Measurements from ENCODE around the gene ZFP28.

DNA sequence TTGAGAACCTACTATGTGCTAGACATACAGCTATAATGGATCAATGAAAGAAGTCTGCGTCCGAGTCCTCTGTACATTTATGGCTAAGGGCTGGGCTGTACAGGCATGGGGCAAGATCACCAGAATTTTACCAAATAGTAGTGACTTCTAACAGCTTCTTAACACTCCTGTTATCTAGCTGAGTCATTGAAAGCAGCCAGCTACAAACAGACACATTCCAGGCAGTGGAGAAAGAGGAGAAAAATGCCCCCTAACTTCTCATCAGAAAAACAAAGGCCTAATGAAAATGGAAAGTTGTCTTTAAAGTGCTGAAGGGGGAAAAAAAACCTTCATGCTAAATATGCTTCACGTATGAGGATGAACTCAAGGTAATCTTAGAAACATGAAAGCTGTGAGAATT, 47.3 kb upstream of the ZFP28 start:
- TF ChIP-seq, protein P1, sequence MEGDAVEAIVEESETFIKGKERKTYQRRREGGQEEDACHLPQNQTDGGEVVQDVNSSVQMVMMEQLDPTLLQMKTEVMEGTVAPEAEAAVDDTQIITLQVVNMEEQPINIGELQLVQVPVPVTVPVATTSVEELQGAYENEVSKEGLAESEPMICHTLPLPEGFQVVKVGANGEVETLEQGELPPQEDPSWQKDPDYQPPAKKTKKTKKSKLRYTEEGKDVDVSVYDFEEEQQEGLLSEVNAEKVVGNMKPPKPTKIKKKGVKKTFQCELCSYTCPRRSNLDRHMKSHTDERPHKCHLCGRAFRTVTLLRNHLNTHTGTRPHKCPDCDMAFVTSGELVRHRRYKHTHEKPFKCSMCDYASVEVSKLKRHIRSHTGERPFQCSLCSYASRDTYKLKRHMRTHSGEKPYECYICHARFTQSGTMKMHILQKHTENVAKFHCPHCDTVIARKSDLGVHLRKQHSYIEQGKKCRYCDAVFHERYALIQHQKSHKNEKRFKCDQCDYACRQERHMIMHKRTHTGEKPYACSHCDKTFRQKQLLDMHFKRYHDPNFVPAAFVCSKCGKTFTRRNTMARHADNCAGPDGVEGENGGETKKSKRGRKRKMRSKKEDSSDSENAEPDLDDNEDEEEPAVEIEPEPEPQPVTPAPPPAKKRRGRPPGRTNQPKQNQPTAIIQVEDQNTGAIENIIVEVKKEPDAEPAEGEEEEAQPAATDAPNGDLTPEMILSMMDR (optimal IDR thresholded peaks at IDR 0.05 in 1 of 3, IDR thresholded peaks at IDR 0.05 in 1 of 3, conservative IDR thresholded peaks at IDR 0.05 in 1 of 3; ENCODE audit: extremely low read depth in 1 of 3, insufficient read depth in 2 of 3, low read length in 3 of 3) = no peak
- no peak for TF ChIP-seq EZH2 (IDR thresholded peaks at IDR 0.05; ENCODE audit: low read length)

Measured in keratinocyte (primary cell).